Islet precursor cell (in vitro differentiated cells): ENCODE data around the gene DMRTB1.

Experiments
- DNase-seq: peaks from one replicate; pipeline ENCODE4 v3.0.0-alpha.2; 2018

Gene DMRTB1

DNA sequence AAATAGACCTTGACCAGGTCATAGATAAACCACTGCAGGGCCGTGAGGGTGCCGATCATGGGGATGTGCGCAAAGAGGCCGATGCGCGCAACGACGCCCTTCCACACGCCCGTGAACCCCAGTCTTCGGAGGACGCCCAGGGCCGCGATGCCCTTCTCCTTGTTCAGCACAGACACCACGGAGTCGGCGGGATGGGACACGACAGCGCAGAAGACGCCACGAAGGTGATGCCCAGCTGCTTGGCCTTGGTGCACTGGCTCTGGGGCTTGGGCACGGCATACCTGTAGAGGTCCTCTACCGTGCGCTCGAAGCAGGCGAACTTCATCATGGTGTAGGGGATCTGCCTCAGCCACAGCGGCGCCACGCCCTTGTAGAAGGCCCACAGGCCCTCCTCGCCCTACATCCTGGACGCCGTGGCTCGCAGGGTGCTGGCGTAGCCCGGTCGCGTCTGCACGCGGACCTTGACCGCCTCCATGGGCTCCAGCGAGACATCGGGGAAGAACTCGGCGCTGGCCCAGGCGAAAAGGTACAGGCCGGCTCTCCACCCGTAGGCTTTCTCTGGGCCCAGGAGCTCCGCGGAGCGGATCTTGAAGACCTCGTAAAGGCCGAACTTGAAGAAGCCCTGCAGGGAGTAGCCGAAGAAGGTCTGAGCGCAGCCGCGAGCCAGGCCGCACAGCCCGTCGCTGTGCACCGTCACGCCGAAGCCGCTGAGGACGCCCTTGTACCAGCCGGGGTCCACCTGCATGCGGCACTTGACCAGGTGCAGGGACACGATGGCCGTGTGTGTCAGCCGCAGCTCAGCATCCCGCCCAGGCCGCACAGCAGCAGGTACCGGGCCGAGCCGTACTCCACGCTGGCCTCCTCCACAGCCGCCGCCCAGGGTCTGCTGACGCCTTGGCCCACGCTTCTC lies 20.5 kb upstream of the DMRTB1 start:
- DNase-seq: no peak

DNA sequence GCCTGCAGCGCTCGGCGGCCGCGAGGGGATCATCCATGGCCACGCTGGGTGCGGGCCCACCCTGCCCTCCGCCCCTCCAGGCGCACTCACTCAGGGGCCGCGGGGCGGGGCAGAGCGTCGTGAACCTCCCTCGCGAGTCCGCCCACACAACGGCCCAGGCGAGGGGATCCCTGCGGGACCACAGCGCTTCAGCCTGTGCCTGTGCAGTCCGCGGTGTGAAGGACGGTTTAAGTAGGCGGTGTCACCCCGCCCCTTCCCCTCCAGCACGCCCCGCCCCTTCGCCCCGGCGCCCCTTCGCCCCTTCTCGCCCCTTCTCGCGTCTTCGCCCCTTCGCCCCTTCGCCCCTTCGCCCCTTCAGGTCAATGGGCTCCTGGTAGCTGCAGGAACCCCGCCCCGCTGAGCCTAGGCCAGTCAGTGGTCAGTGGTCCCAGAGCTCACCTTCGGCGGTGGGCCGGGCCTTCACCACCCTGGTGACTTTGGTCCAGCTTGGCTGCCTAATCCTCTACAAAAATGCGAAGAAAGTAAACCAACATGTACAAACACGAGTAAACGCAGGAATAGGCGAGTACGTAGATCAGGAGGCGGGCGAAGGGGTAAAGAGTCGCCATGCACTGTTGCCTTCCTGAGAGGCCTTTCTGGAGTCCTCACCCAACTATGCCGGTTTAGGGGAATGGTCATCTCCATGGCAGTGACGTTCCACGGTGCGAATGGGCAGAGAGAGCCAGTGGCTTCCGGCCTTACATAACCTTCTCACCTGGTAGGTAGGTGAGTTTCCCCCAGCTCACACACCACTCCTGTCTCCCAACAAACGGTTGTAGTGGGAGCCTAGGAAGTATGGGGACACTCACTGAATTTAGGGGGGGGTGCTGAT lies 19.6 kb upstream of the DMRTB1 start:
- no peak for DNase-seq

DNA sequence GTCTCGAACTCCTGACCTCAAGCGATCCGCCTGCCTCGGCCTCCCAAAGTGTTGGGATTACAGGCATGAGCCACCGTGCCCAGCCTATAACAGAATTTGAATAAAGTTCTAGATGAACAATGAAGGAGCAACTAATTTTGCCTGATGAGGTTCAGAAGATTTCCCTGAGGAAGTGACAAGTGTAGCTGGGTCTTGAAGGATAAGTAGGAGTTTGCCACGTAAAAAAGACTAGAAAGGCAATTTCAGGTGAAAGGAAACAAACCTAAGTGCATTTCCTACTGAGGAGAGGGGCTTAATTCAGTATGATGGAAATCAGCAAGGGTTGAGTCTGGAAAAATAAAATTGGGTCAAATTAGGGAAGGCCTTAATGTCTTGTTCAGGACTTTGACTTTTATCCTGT lies 18.6 kb upstream of the DMRTB1 start:
- no peak for DNase-seq

DNA sequence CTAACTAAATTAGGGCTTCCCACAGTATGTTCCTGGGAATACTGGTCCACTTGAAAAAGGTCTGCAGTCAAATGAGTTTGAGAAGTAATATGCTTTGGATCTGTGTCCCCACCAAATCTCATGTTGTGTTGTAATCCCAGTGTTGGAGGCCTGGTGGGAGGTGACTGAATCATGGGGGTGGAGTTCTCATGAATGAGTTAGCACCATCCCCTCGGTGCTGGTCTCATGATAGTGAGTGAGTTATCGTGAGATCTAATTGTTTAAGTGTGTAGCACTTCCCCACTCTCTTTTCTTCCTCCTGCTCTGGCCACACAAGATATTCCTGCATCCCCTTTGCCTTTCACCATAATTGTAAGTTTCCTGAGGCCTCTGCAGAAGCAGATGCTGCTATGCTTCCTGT lies 16.9 kb upstream of the DMRTB1 start:
- peak; percentile 70 for DNase-seq

DNA sequence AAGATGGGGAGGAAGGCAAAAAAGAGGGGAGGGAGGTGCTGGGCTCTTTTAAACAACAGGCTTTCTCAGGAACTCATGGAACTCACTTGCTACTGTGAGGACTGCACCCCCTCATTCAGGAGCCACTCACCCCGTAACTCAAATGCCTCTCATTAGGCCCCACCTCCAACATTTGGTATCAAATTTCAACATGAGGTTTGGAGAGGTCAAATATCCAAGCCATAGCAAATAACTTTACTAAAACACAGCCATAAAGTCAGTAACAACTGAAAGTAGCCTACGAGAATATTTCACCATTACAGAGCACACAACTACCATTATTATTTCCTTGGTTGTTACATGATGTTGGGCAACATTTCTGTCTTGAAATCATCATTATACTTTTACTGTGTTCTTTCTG lies 13.1 kb upstream of the DMRTB1 start:
- DNase-seq: no peak

DNA sequence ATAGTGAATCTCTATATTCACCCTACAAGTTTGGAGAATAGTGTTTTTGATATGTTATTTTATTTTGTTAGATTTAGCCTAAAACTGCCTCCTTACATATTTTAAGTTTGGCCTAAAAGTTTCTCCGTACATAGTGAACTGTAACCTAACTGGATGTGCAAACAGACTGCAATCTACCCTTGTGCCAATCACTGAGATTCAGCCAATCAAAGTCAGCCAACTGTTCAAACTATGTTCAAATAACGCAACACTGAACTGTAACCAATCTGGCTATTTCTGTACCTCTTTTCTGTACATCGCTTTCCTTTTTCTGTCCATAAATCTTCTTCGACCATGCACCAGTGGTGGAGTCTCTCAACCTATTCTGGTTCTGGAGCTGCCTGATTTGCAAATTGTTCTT lies 11.8 kb upstream of the DMRTB1 start:
- DNase-seq: no peak

DNA sequence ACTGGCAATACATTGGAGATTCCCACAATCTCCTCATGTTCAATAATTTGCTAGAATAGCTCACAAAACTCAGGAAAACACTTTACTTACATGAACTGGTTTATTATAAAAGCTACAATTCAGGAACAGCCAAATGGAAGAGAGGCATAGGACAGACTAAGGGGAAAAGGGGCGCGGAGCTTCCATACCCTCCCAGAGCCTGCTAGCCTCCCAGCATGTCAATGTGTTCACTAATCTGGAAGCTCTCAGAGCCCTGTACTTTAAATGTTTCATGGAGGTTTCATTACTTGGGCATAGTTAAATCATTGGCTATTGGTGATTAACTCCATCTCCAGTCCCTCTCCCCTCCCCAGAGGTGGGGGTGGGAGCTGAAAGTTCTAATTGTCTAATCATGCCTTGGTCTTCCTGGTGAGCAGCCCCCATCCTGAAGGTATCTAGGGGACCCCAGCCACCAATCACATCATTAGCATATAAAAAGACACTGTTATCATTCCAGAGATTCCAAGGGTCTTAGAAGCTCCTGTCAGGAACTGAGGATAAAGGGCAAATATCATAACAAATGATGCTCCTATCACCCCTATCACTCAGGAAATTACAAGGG lies 10.9 kb upstream of the DMRTB1 start:
- DNase-seq: no peak

DNA sequence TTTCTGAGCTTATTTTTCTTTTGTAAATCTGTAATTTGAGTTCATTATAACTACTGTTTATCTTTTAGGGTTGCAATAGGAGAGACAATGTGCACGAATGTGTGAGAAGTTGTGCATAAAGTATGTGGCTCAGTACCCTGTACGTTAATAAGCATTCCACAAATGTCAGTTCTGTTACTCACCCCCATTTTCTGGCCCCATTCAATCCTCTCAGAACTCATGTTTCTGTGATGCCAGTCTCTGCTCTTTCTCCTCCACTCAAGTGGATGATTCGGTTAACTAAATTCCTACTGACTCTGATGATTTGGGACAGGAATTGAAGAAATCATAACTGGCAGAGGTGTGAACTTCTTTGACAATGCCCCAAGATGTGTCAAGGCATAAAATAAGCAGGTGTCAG lies 10.2 kb upstream of the DMRTB1 start:
- peak; percentile 66 for DNase-seq

DNA sequence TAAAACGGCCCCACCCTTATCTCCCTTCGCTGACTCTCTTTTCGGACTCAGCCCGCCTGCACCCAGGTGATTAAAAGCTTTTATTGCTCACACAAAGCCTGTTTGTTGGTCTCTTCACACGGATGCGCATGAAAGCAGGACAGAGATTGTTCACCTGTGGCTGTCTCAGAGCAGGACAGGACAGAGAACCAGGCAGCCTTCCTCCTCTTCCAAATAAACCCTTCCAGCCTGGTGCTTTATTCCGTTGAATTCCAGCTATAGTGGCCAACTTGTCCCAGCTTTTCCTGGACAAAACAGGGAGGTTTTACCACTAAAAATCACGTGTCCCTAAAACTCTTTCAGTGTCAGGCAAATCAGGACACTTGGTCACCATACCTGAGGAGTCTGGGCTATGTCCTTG lies 9.5 kb upstream of the DMRTB1 start:
- peak; percentile 66 for DNase-seq

DNA sequence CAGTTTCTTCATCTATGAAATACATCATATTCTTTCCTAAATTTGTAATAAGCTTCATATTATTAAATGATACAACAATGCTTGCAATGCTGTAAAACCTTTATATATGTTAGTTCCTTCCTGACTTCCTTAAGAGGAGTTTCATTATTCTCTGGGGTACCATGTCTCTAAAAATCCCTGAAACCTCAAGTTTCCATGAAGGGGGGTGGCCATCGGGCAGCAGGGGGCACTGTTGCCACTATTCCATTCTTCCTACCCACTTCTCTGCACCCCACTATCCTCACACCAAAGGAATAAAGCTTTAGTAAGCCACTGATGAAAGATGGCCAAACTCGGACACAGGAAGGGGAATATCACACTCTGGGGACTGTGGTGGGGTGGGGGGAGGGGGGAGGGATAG lies 9.0 kb upstream of the DMRTB1 start:
- no peak for DNase-seq

DNA sequence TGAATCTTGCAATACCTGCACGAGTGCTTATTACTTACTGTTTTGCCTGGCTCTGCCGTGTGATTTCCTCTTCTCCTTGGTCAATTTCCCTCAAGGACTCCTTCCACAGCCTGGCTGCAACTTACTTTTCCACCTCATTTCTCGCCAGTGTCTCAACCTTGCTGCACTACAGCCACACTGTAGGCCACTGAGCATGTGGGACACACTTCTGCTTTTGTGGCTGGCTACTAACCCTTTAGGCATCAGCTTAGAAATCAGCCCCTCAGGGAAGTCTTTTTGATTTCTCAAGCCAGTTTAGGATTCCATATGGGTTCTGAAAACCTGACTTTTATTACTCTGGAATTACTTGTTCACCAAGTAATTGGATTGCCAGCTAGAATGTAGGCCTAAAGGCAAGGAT lies 5.2 kb upstream of the DMRTB1 start:
- DNase-seq: no peak

DNA sequence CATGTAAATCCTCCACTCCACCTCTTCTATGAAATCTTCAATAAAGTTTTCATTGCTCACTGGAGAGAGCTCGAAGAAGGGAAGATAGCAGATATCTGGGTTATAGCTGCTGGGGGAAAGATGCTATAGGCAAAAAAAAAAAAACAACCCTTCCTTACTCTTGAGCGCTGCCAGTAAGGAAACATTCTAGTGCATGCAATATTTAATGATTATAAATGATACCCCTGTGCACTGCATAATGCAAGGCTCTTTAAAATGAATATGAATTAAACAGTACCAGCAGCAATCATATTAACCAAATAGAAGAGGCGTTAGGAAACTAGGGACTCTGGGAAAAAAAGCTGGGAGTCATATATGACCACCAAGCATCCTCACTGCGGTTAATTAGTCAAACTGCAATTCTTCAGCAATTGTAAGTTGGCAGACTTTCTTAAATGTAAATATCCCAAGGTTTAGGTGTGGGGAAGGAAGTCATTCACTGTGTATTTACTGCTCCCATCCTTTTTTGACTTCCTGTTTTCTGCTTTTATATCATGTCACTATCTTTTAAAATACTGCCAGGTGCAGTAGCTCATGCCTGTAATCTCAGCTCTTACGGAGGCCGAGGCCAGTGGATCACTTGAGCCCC lies 3.7 kb upstream of the DMRTB1 start:
- DNase-seq: no peak

DNA sequence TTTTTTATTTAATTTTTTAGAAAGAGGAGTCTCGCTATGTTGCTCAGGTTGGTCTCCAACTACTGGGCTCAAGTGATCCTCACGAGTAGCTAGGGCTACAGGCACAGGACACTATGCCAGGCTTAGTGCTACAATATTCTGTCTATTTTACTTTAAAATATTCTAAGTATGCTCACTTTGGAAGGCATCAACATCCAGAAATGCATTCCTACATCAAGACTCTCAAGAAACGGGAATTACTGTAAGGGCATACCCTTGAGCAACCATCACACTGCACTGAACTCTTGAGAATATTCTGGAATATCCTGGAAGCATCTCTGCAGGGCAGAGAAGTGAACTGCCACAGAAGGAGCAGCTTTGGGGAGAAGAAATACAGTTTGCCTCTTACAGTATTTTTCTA lies 565 bp upstream of the DMRTB1 start:
- DNase-seq: no peak

DNA sequence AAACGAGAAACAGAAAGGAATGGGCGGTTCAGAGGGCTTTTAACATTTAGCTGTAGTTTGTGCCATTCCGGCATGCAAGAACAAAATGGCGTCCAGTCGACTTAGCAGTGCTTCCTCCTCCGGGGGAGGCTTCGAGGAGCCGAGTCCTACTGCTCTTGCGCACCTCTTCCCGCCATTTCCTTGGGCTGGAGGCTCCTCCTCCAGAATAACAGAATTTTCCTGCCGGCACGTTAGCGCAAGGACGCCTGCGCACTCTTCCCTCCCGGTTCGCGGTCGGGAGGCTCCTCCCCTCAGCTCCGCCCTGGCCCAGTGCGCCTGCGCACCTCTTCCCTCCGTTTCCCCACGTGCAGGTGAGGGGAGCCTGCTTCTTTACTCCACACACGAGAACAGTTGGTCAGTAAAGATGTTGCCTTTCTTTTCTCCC lies 1.0 kb downstream of the DMRTB1 start:
- DNase-seq: no peak

DNA sequence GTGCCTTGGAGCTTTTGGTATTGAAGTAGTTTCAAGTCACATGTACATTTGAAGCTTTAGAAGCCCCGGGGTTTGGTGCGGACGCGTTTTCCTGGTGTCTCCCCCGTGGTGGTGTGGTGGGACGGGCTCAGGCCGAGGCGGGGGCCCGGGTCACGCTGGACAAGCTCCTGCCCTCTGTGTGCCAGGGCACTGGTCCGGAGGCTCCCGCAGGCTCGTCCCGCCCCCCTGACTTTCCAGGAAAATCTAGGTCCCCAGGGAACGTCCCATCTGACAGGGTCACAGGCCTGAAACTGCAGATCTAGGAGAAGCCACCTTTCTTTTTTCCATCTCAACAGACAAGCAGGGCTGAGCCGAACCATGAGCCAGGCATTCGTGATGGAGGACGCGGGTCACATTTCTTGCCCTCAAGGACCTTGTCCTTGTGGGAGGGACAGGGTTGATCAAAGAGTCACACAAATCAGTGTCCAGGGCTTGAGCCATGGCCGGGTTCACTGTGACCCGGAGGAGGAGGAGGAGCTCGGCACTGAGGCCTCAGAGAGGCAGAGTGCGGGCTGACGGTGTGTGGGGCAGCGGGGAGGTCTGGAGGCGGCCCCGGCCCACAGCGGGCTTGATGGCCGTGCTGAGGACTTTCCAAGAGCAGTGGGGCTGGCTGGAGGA lies 1.6 kb downstream of the DMRTB1 start:
- DNase-seq: no peak

DNA sequence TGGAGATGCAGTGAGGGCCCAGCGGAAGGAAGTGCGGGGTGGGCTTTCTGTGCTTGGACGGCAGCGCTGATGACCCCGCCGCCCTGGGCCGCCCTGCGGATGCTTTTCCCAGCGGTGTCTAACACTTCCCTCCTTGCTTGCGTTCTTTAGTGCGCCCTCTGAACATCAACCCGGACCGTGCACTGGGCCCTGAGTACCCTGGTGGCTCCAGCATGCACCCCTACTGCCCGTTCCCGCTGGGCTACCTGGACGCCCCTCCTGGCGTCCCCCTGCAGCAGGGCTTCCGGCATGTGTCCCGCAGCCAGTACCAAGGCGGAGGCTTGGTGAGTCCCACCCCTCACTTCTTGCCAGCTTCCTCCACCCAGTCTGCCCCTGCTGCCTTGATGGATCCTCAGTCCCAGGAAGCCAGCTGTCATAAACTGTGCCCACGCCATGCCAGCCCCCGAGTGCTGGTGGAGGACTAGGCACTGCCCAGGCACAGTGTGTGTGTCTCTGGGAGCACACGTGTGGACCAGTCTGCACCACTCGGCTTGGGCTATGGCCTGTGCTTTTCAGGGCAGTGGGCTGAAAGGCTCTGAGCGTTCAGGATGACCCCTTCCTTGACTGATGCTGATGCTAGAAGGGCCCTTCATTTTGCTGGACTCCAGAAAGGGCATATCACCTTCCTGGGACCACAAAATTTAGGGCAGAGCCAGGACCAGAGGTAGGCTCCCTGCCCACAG lies 2.3 kb downstream of the DMRTB1 start:
- peak; percentile 43 for DNase-seq

DNA sequence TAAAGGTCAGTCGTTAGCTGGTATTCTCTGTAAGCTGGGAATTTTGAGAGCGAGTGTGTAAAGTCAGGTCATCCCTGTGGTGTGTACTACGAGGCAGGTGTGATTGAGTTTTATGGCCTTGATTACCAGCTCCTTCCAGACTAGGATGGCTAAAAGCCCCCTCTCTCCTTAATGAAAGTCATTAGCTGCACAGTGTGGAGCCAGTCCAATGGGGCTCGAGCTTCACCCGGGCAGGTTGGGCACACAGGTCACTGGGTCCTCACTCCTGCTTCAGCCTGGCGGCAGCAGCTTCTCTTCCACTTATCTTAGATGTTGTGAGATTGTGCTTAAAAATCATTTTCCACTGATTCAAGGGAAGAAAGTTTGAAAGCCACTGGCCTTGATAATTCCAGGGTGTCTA lies 3.0 kb downstream of the DMRTB1 start:
- peak; percentile 32 for DNase-seq

DNA sequence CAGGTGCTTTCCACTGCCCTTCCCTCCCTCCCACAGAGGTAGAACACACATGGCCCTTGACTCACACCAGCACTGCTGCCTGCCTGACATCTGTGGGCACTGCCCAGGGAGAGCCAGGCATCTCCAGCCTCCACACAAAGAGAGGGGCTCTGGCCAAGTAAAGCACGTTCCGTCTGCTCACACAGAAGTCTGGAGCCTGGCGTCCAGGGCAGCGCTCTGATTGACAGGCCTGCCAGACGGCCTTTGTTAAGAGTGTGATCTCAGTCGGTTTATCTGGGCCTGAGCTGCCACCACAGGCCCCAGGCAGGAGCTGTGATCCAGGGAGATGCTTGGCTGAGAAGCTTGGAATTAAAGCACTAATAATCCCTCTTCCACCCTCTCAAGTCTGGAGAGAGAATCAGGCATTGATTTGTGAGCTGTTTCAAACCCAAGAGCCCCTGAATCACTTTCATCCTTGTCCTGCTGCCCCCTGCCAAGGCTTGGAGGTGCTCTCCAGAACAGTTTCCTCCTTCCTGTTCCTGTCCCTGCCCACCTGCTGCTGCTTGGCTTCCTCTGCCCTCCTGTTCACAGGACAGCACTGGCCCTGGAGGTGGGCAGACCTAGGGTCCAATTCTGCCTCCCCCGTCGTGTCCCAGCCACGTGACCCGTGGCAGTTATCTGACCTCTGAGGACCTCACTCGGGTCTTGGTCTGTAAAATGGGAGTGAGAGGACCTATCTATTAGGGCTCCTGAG lies 3.7 kb downstream of the DMRTB1 start:
- peak; percentile 59 for DNase-seq

DNA sequence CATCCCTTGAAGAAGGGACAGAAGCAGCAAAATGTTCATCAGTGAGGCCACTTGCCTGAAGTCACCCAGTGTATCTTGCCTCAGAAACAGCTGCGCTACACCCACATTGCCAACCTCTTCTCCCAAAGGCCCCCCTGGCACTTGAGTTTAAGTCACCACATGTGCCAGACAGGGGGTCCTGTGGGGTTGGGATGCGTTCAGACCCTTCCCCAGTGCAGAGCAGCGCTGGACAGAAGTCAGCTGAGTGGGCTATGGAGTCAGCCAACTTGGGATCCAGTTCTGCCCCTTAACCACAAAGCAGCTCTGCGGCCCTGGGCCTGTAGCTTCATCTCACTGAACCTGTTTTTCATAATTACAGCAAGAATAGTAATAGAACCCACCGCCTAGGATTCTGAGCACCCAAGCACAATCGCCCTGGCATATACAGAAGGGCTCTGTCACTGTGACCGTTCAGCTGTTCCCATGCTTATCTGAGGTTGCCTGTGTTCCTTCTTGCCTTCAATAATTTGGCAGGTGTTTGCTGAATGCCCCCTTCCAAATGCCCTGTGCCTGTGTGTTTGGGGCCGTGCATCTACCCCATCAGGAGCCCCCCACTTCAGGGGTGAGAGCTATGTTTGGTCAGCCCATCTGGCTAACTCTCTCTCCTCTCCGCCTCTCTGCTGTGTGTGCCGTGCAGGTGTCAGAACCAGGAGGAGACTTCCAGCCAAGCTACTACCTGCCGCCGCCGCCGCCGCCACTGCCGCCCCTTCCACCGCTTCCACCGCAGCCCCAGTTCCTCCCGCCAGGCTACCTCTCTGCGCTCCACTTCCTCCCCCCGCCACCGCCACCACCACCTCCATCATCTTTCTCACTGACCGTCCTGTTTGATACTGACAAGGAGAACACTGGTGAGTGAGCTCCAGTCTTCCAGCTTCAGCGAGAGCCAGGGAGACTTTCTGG lies 5.0 kb downstream of the DMRTB1 start:
- DNase-seq: peak; percentile 53
